Neuronal stem cell (in vitro differentiated cells): ENCODE results near the gene USP2.

Experiments used
- DNase-seq: peaks from one replicate; pipeline ENCODE4 v3.0.0-alpha.2; 2013; ENCODE audit warnings: low spot score
- H2AFZ ChIP-seq: one replicate; pipeline ENCODE4 v1.6.1; 2013; ENCODE audit warnings: mild to moderate bottlenecking, low read length, inconsistent platforms
- H2AK5ac ChIP-seq: 2 replicates; pipeline ENCODE4 v1.6.1; 2013; ENCODE audit warnings: low read depth, mild to moderate bottlenecking, inconsistent platforms, low read length, moderate library complexity, mixed read lengths
- H2BK120ac ChIP-seq: 2 replicates; pipeline ENCODE4 v1.6.1; 2013; ENCODE audit warnings: low read depth, mild to moderate bottlenecking, inconsistent platforms, low read length, moderate library complexity, mixed read lengths
- H2BK12ac ChIP-seq: one replicate; pipeline ENCODE4 v1.6.1; 2013; ENCODE audit warnings: low read length, inconsistent platforms
- H2BK15ac ChIP-seq: 2 replicates; pipeline ENCODE4 v1.6.1; 2013; ENCODE audit warnings: mild to moderate bottlenecking, low read length, inconsistent platforms, mixed read lengths
- H2BK5ac ChIP-seq: one replicate; pipeline ENCODE4 v1.6.1; 2013; ENCODE audit warnings: inconsistent platforms, mild to moderate bottlenecking, low read length, moderate library complexity
- H3K14ac ChIP-seq: one replicate; pipeline ENCODE4 v1.6.1; 2013; ENCODE audit warnings: low read length, inconsistent platforms
- H3K18ac ChIP-seq: 2 replicates; pipeline ENCODE4 v1.6.1; 2013; ENCODE audit warnings: low read length, inconsistent platforms
- H3K23ac ChIP-seq: 2 replicates; pipeline ENCODE4 v1.6.1; 2013; ENCODE audit warnings: low read depth, mild to moderate bottlenecking, mixed read lengths, low read length, inconsistent platforms; ENCODE audit not compliant: poor library complexity
- H3K27ac ChIP-seq: replicated peaks from 3 replicates; pipeline ENCODE4 v1.5.1; 2013; ENCODE audit warnings: low read length, inconsistent platforms
- H3K27me3 ChIP-seq, 3 experiments: 2 replicates each; pipeline ENCODE4 v1.6.1; 2013; ENCODE audit warnings: low read length in 3 of 3, mild to moderate bottlenecking in 2 of 3, inconsistent platforms in 1 of 3, low read depth in 1 of 3, mixed read lengths in 1 of 3, moderate library complexity in 1 of 3; ENCODE audit not compliant: control insufficient read depth in 3 of 3, insufficient read depth in 3 of 3
- H3K36me3 ChIP-seq, 2 donors: replicated peaks in 1 of 2; 2 replicates each; pipeline ENCODE4 v1.6.1; 2013; ENCODE audit warnings: low read length in 2 of 2; ENCODE audit not compliant: control insufficient read depth in 2 of 2, insufficient read depth in 2 of 2
- H3K4ac ChIP-seq: 2 replicates; pipeline ENCODE4 v1.6.1; 2013; ENCODE audit warnings: inconsistent platforms, mild to moderate bottlenecking, low read length, moderate library complexity
- H3K4me1 ChIP-seq, 2 donors: 1 replicate in 1 of 2; 2 replicates in 1 of 2; pipeline ENCODE4 v1.6.1; 2013; ENCODE audit warnings: low read length in 2 of 2, low read depth in 1 of 2; ENCODE audit not compliant: control insufficient read depth in 2 of 2, insufficient read depth in 1 of 2
- H3K4me2 ChIP-seq: one replicate; pipeline ENCODE4 v1.6.1; 2013; ENCODE audit warnings: mild to moderate bottlenecking, low read length, inconsistent platforms; ENCODE audit not compliant: insufficient read depth, poor library complexity, severe bottlenecking
- H3K4me3 ChIP-seq, 2 donors: 2 replicates each; pipeline ENCODE4 v1.5.1; 2013; ENCODE audit warnings: low read length in 2 of 2, mild to moderate bottlenecking in 2 of 2, inconsistent platforms in 1 of 2, moderate library complexity in 1 of 2
- H3K79me1 ChIP-seq: one replicate; pipeline ENCODE4 v1.6.1; 2013; ENCODE audit warnings: low read depth, mild to moderate bottlenecking, inconsistent platforms, low read length, moderate library complexity
- H3K9ac ChIP-seq: one replicate; pipeline ENCODE4 v1.6.1; 2013; ENCODE audit warnings: mild to moderate bottlenecking, low read depth, low read length, inconsistent platforms; ENCODE audit not compliant: poor library complexity
- H3K9me3 ChIP-seq, 2 donors: replicated peaks in 1 of 2; 2 replicates each; pipeline versions ENCODE3 to v1.6.1; 2013; ENCODE audit warnings: low read length in 2 of 2, mild to moderate bottlenecking in 2 of 2, inconsistent platforms in 1 of 2, low read depth in 1 of 2, mixed read lengths in 1 of 2, moderate library complexity in 1 of 2; ENCODE audit not compliant: control insufficient read depth in 2 of 2, insufficient read depth in 1 of 2
- H4K8ac ChIP-seq: one replicate; pipeline ENCODE4 v1.6.1; 2013; ENCODE audit warnings: low read depth, mild to moderate bottlenecking, inconsistent platforms, low read length, moderate library complexity
- H4K91ac ChIP-seq: one replicate; pipeline ENCODE4 v1.6.1; 2013; ENCODE audit warnings: low read length, low read depth, mild to moderate bottlenecking, inconsistent platforms; ENCODE audit not compliant: poor library complexity
- WGBS, 2 donors: extraction: QIAGEN DNeasy Blood & Tissue Kit; methylation state at CpG; one replicate each; pipeline ENCODE4 v1.1.7; 2013; ENCODE audit warnings: missing lambda C conversion rate in 2 of 2, mixed read lengths in 1 of 2; ENCODE audit not compliant: insufficient read length in 2 of 2, insufficient replicate concordance in 1 of 2; ENCODE audit errors: extremely low coverage in 2 of 2; 5-methylcytosine and 5-hydroxymethylcytosine counted together

The USP2 gene

GRCh38 chr11:119309953-119310681, 71.4 kb downstream of the USP2 start:
- no peak for DNase-seq
- H2BK15ac ChIP-seq: no peak overlapping the region
- H2BK120ac ChIP-seq: no peak overlapping the region
- H3K27me3 ChIP-seq: peaks cover 0 to 8% (median 0%) of the 10 kb centered on the region in 3 experiments
- no peak overlapping the region for H3K4me2 ChIP-seq
- no peak overlapping the region for H3K4ac ChIP-seq
- no peaks in the 10 kb centered on the region for H3K79me1 ChIP-seq
- no peak overlapping the region for H2BK5ac ChIP-seq
- no peak overlapping the region for H3K14ac ChIP-seq
- no peak overlapping the region for H4K8ac ChIP-seq
- no peak overlapping the region for H2AFZ ChIP-seq
- no peak overlapping the region for H2AK5ac ChIP-seq
- WGBS, 2 donors: no CpG with 5 or more reads among the region's 17 CpGs
- peaks cover 2 to 13% of the 10 kb centered on the region in 2 donors for H3K4me1 ChIP-seq
- H3K27ac ChIP-seq: no peak overlapping the region
- no peak overlapping the region for H3K9ac ChIP-seq
- peaks cover 37 to 41% of the 10 kb centered on the region in 2 donors for H3K36me3 ChIP-seq
- no peak overlapping the region for H3K18ac ChIP-seq
- H2BK12ac ChIP-seq: no peak overlapping the region
- no peak overlapping the region for H3K4me3 ChIP-seq
- H4K91ac ChIP-seq: no peak overlapping the region
- no peak overlapping the region for H3K23ac ChIP-seq
- no peaks in the 10 kb centered on the region for H3K9me3 ChIP-seq

GRCh38 chr11:119309411-119309810, 72.1 kb downstream of the USP2 start:
- Histone ChIP-seq H2BK5ac (no peak overlapping the region), H3K79me1 (no peaks in the 10 kb centered on the region), H2BK120ac (no peak overlapping the region), H3K18ac (no peak overlapping the region), H3K14ac (no peak overlapping the region), H3K23ac (no peak overlapping the region), H2BK12ac (no peak overlapping the region), H3K4me2 (no peak overlapping the region), H2BK15ac (no peak overlapping the region), H2AFZ (no peak overlapping the region), H3K4ac (no peak overlapping the region), H3K9ac (no peak overlapping the region), H4K8ac (no peak overlapping the region), H3K27me3 (peaks cover 0 to under 1% (median 0%) of the 10 kb centered on the region in 3 experiments), H3K4me1 (peaks cover 2 to 8% of the 10 kb centered on the region in 2 donors), H2AK5ac (no peak overlapping the region), H3K4me3 (no peak overlapping the region), H3K36me3 (peaks cover 37 to 45% of the 10 kb centered on the region in 2 donors), H4K91ac (no peak overlapping the region), H3K27ac (no peak overlapping the region), H3K9me3 (no peaks in the 10 kb centered on the region)
- no peak for DNase-seq
- WGBS, 2 donors: no CpG with 5 or more reads among the region's 11 CpGs

DNA sequence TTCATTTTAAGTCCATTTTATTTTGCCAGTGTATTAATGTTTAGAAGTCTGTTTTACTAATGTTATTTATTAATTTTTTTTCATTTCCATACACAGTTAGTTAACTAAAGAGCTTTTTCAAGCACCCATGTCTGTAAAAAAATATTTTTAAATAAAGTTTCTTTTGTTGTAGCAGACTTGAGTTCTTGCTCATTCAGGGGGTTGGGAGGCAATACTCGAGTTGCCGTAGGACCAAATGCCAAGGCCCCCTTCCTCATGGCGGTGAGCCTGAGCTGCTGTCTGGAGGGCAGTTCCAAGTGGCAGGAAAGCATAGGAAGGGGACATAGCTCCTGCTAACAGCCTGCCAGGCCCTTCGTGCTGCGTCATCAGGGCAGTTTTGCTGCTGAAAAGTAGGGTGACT, 73.5 kb downstream of the USP2 start:
- Histone ChIP-seq H2AFZ (no peak overlapping the region), H2BK5ac (no peak overlapping the region), H4K91ac (no peak overlapping the region), H3K9ac (peak overlapping the region; percentile 56), H3K4me1 (peaks cover 2 to 8% of the 10 kb centered on the region in 2 donors), H3K18ac (no peak overlapping the region), H3K14ac (no peak overlapping the region), H3K4me2 (no peak overlapping the region), H3K4me3 (no peak overlapping the region), H3K4ac (no peak overlapping the region), H3K9me3 (no peaks in the 10 kb centered on the region), H2BK12ac (no peak overlapping the region), H3K36me3 (peaks cover 41 to 60% of the 10 kb centered on the region in 2 donors), H4K8ac (no peak overlapping the region), H3K27me3 (no peaks in the 10 kb centered on the region), H2BK15ac (no peak overlapping the region), H3K79me1 (no peaks in the 10 kb centered on the region), H3K27ac (no peak overlapping the region), H3K23ac (no peak overlapping the region), H2AK5ac (no peak overlapping the region), H2BK120ac (no peak overlapping the region)
- no peak for DNase-seq
- no CpG with 5 or more reads among the region's 5 CpGs for WGBS, 2 donors

GRCh38 chr11:119307219-119307618, 74.3 kb downstream of the USP2 start:
- Histone ChIP-seq H3K4me3 (no peak overlapping the region), H2BK5ac (no peak overlapping the region), H2BK120ac (no peak overlapping the region), H3K18ac (no peak overlapping the region), H3K27ac (peak overlapping the region; percentile 4), H3K4me1 (peaks cover 2 to 8% of the 10 kb centered on the region in 2 donors), H4K8ac (no peak overlapping the region), H3K23ac (no peak overlapping the region), H2AFZ (no peak overlapping the region), H2AK5ac (no peak overlapping the region), H3K27me3 (no peaks in the 10 kb centered on the region), H2BK12ac (no peak overlapping the region), H4K91ac (no peak overlapping the region), H3K79me1 (no peaks in the 10 kb centered on the region), H3K4ac (no peak overlapping the region), H2BK15ac (no peak overlapping the region), H3K9ac (no peak overlapping the region), H3K14ac (no peak overlapping the region), H3K9me3 (no peaks in the 10 kb centered on the region), H3K36me3 (peaks cover 35 to 67% of the 10 kb centered on the region in 2 donors), H3K4me2 (no peak overlapping the region)
- no peak for DNase-seq
- no CpG with 5 or more reads among the region's 1 CpG for WGBS, 2 donors
